Right renal pelvis (tissue), 4 donors: ENCODE results near the gene KLF7. TPM values are rescaled to one million over a fixed set of nuclear protein-coding genes. Genes with fewer than 3 reads are reported as not detected.
A peak's percentile ranks its signal among the peaks of the same experiment; 100 is the strongest.

Experiments used
- DNase-seq, 4 donors: peaks; one replicate each; pipeline ENCODE4 v3.0.0-alpha.2; 2013; ENCODE audit warnings: low read depth in 4 of 4, low spot score in 3 of 4, missing footprints in 1 of 4
- polyA plus RNA-seq, 4 donors: library from polyadenylated mRNA; unstranded; fragments of 120-200 nt; gene quantifications; one replicate each; pipeline ENCODE4 v1.2.1, GENCODE V29; 2013; ENCODE audit not compliant: insufficient read length in 4 of 4

The KLF7 gene
- polyA plus RNA-seq: 10 to 100 TPM; 21.0 to 25.4 (median 22.2) TPM

DNA sequence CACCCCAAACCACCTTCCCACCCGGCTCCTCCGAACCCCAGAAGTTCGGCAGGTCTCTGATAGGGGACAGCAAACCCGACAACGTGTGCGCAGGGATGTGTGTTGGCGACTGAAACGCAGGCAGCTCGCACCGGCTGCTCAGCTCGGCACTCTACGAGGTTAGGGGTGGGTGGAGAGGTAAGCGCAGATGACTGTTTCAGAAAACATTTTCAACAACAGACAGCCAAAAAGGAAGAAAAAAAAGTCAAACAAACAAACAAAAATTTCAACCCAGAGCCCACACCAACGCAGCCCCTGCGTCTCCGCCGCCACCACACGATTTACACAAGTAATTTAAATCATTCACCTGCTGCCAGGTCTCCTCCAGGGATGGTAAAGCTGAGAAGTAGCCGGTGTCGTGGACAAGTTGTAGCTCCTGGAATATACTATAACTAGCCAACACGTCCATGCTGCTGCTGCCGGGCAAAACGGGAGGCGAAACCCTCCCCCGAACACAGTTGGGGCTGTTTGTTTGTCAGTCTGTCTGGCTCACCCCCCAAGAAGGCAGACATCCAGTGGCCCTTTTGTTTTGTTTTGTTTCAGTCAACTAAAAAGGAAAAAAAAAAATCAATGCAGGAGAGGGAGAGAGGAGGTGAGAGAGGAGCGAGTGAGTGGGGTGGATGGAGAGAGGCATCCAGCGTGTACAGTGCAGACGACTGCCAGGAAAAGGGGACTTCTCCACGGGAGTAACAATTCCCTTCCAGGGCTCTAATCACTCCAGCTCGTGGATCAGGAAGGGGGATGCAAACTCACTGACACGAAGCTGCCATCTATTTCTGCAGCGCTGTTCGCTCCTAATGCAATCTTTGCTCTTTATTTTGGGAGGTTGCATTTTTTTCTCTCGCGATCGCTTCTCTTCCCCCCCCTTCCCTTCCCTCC is at the start of gene KLF7:
Gene KLF7 (minus strand): TSS at position 828 of the 918 bp plus-strand sequence. CDS start 380 bp downstream, at position 448.
- DNase-seq: peak in 1 of 4 donors; percentile 61

- no peak for DNase-seq
Measured at GRCh38 chr2:207215308-207215707, 49.6 kb upstream of the KLF7 start.

DNA sequence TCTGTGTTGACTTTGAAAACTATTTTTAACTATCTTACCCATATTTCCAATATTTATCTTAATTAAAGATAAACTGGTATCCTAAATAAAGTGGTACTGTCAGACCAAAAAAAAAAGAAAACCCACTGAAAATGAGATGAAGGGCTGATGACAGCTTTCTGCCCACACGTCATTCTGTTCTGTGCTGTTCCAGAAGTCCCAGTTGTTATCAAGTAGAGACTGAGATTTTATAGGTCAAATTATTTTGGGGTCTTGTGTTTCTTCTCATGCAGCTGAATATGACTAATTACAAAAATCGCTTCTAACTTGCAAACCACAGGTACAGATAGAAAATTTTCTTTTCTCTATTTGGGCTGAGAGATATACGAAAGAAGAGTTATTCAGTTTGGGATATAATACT is 48.7 kb upstream of the KLF7 start:
- no peak for DNase-seq

DNA sequence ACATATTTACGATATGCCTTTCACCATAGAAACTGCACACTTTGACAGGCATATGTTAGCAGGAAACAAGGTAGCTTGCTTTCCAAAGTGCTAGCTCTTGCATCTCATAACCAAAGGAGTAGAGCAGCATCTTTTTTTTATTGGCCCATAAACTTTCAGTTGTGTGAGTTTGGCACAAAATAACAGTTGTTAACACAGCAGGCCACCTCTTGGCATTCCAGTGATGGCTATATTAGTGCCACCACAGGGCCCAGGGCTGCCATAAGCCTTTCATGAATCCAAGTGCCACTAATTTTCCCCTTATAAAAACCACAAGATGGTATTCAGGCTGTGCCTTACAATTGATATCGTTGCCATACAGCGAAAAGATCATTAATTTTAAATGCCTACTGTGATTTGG is 40.3 kb upstream of the KLF7 start:
- DNase-seq: no peak

- DNase-seq: no peak
Measured at GRCh38 chr2:207205173-207205957, 39.6 kb upstream of the KLF7 start.

- DNase-seq: no peak
Measured at GRCh38 chr2:207203056-207203455, 37.3 kb upstream of the KLF7 start.

- peak in 3 of 4 donors; percentile 39 to 57 (median 50) for DNase-seq
Measured at GRCh38 chr2:207202645-207203044, 36.9 kb upstream of the KLF7 start.

GRCh38 chr2:207201416-207201815 is 35.7 kb upstream of the KLF7 start:
- no peak for DNase-seq

GRCh38 chr2:207200136-207200535 is 34.4 kb upstream of the KLF7 start:
- DNase-seq: no peak

GRCh38 chr2:207194028-207194427 is 28.3 kb upstream of the KLF7 start:
- no peak for DNase-seq

GRCh38 chr2:207188626-207189419 is 23.1 kb upstream of the KLF7 start:
- peak in 1 of 4 donors; percentile 22 for DNase-seq

DNA sequence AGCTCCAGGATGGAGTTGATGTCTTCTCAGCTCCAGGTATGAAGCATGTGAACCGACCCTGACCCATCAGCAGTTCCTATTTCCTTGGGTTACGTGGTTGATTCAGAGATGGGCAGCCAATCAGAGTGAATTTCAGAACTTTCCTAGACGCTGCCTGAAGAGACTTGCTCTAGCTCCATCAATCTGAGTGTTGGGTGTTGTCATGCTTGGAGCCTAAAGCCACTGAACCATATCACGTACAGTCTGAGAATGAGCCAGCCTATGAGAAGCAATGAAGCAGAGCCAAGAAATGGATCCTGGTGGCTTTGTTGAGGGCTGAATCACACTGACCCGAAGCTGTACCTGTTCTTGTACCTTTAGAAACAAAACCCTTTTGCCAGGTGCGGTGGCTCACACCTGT is 19.6 kb upstream of the KLF7 start:
- no peak for DNase-seq

DNA sequence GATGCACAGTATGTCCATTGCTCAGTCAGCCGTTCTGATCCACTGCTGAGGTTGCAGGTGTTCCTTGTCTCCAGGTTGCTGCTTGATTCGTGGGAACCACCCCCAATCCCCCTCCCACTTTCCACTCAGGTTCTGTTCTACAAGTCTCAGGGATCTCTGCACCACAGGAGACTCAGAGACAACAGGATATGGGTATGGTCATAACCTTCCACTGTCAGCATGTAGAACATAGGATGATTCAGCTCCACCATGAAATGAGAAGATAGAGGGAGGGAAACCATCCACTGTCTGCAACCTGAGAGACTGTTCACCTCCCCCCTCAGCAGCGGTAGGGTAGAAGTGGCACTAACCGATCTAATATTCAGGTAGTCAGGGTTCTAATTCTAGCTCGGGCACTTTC is 19.0 kb upstream of the KLF7 start:
- no peak for DNase-seq

GRCh38 chr2:207184348-207184747 is 18.6 kb upstream of the KLF7 start:
- no peak for DNase-seq

GRCh38 chr2:207183506-207183905 is 17.8 kb upstream of the KLF7 start:
- no peak for DNase-seq

DNA sequence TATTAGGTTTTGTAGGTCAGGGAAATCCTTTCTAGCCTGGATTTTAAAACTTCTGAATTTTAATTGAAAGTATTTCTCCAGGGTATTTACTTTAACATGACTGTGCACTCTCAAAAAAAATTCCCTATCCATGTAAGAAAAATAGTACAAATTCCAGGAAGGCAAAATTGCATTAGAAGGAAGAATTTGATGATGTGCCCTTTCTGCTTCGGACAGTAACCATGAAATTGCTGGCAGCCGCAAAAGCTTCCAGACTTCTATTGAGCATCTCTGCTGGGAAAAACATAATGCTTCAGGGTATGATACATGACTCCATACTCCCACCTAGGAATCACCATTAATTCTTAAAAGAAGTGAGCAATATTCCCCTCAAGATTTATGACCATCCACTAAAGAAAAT is 17.2 kb upstream of the KLF7 start:
- no peak for DNase-seq

GRCh38 chr2:207181526-207182274 is 16.0 kb upstream of the KLF7 start:
- no peak for DNase-seq

DNA sequence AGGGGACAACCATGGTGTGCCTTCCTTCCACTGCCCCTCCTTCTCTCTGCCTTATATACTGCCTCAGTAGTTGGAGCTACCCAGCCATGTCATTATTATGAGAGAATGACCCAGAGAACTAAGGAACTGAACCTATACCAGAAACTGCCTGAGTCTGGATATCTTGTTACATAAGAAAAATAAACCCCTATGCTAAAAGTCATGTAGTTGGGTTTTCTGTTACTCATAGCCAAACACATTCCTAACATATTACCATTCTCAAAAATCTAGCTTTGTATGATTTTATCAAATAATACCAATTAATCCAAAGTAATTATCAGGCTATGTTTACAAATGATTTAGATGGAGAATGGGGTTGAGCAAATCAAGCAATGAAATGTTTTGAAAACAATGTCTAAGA is 15.0 kb upstream of the KLF7 start:
- DNase-seq: no peak

DNA sequence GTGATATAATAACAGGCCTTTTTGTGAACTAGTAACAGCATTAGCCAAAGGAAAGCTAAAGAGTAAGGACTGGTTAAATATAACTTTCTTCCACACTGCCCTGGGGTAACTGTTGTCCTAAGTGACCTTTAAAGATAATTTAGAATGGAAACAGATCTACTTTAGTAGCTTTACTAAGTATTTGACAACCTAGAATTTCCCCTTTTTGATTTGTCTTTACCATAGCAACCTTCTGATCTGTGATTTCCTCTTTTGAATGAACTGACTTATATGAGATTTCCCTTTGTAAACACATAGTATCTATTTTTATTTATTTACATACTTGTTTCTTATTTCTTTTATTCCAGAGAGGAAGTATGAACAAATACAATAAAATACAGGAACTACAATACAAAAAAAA is 10.5 kb upstream of the KLF7 start:
- no peak for DNase-seq

- DNase-seq: no peak
Measured at GRCh38 chr2:207173641-207174040, 7.9 kb upstream of the KLF7 start.
